Astrocyte (in vitro differentiated cells and primary cell): ENCODE data around the gene HMG20B. TPM values are rescaled to one million over a fixed set of nuclear protein-coding genes. Genes with fewer than 3 reads are reported as not detected.

Experiments
- DNase-seq: peaks from one replicate; pipeline ENCODE4 v3.0.0-alpha.2; 2010; ENCODE audit warnings: low read depth
- FAIRE-seq: peaks from 2 replicates; lab custom pipeline; 2011; peaks lifted over from hg19 to GRCh38; lab: Jason Lieb, UNC
- H2AFZ ChIP-seq: 2 replicates; pipeline ENCODE4 v1.6.0; 2012; ENCODE audit warnings: low read depth, low read length, inconsistent platforms
- H3K27ac ChIP-seq: 2 replicates; pipeline ENCODE4 v1.5.1; 2011; ENCODE audit warnings: low read depth, low read length, inconsistent platforms
- H3K27me3 ChIP-seq: 2 replicates; pipeline ENCODE4 v1.6.0; 2011; ENCODE audit warnings: low read length, inconsistent platforms; ENCODE audit not compliant: insufficient read depth
- H3K36me3 ChIP-seq: 2 replicates; pipeline ENCODE4 v1.5.1; 2011; ENCODE audit warnings: low read length, inconsistent platforms; ENCODE audit not compliant: insufficient read depth
- H3K4me1 ChIP-seq: 2 replicates; pipeline ENCODE4 v1.5.1; 2011; ENCODE audit warnings: low read length, inconsistent platforms; ENCODE audit not compliant: insufficient read depth
- H3K4me2 ChIP-seq: 2 replicates; pipeline ENCODE4 v1.6.0; 2012; ENCODE audit warnings: low read length, inconsistent platforms
- H3K4me3 ChIP-seq: 2 replicates; pipeline ENCODE4 v1.5.1; 2011; ENCODE audit warnings: low read depth, mild to moderate bottlenecking, low read length, inconsistent platforms; ENCODE audit not compliant: insufficient read depth
- H3K79me2 ChIP-seq: 2 replicates; pipeline ENCODE4 v1.6.0; 2012; ENCODE audit warnings: mild to moderate bottlenecking, low read length, inconsistent platforms; ENCODE audit not compliant: insufficient read depth
- H3K9ac ChIP-seq: 2 replicates; pipeline ENCODE4 v1.6.0; 2012; ENCODE audit warnings: mild to moderate bottlenecking, low read length, inconsistent platforms
- H3K9me3 ChIP-seq: 2 replicates; pipeline ENCODE4 v1.5.1; 2012; ENCODE audit warnings: low read depth, mild to moderate bottlenecking, low read length, inconsistent platforms; ENCODE audit not compliant: insufficient read depth
- H4K20me1 ChIP-seq: 2 replicates; pipeline ENCODE4 v1.6.0; 2012; ENCODE audit warnings: low read length, inconsistent platforms; ENCODE audit not compliant: insufficient read depth
- H3K27ac Mint-ChIP-seq: one replicate; pipeline ENCODE4 v1.8.0; 2021; ENCODE audit warnings: mild to moderate bottlenecking, mixed read lengths; ENCODE audit not compliant: unreplicated experiment
- H3K27me3 Mint-ChIP-seq: one replicate; pipeline ENCODE4 v1.8.0; 2021; ENCODE audit warnings: low read depth, mixed read lengths; ENCODE audit not compliant: unreplicated experiment
- H3K36me3 Mint-ChIP-seq: one replicate; pipeline ENCODE4 v1.8.0; 2021; ENCODE audit warnings: low read depth, mixed read lengths; ENCODE audit not compliant: unreplicated experiment
- H3K4me1 Mint-ChIP-seq: one replicate; pipeline ENCODE4 v1.8.0; 2021; ENCODE audit warnings: low read depth, mixed read lengths; ENCODE audit not compliant: unreplicated experiment
- H3K4me3 Mint-ChIP-seq: one replicate; pipeline ENCODE4 v1.8.0; 2021; ENCODE audit warnings: mild to moderate bottlenecking, moderate library complexity, mixed read lengths; ENCODE audit not compliant: unreplicated experiment
- H3K9me3 Mint-ChIP-seq: one replicate; pipeline ENCODE4 v1.8.0; 2021; ENCODE audit warnings: mild to moderate bottlenecking, mixed read lengths; ENCODE audit not compliant: unreplicated experiment
- CTCF ChIP-seq: IDR thresholded peaks from 2 replicates; pipeline ENCODE4 v1.5.1; 2011; ENCODE audit warnings: low read depth, mild to moderate bottlenecking, inconsistent platforms, low read length, moderate library complexity; ENCODE audit not compliant: insufficient read depth
- EZH2 ChIP-seq: IDR thresholded peaks from 2 replicates; pipeline ENCODE4 v1.6.1; 2012; ENCODE audit warnings: mild to moderate bottlenecking, low read length, inconsistent platforms; ENCODE audit not compliant: insufficient read depth
- total RNA-seq: library from RNA; stranded (reverse); gene quantifications from 2 replicates; pipeline ENCODE4 v1.2.1, GENCODE V29; 2021

The HMG20B gene
- total RNA-seq, 1 donor from 2014 or later, result 55.9 TPM

GRCh38 chr19:3548606-3549005 lies 24.1 kb upstream of the HMG20B start:
- Mint-ChIP-seq H3K36me3 (peaks cover 8% of the 10 kb centered on the region), H3K27me3 (no peaks in the 10 kb centered on the region), H3K9me3 (no peaks in the 10 kb centered on the region), H3K4me1 (peaks cover 6% of the 10 kb centered on the region), H3K27ac (no peak overlapping the region), H3K4me3 (no peak overlapping the region)
- Histone ChIP-seq H3K4me2 (no peak overlapping the region), H3K9ac (no peak overlapping the region), H3K4me1 (peaks cover 7% of the 10 kb centered on the region), H3K9me3 (no peaks in the 10 kb centered on the region), H4K20me1 (peaks cover 77% of the 10 kb centered on the region), H3K27me3 (no peaks in the 10 kb centered on the region), H2AFZ (no peak overlapping the region), H3K4me3 (no peak overlapping the region), H3K27ac (no peak overlapping the region), H3K36me3 (peaks cover 3% of the 10 kb centered on the region), H3K79me2 (peaks cover 23% of the 10 kb centered on the region)
- TF ChIP-seq EZH2 (no peak), CTCF (no peak)
- FAIRE-seq (no peak), DNase-seq (no peak)

GRCh38 chr19:3549816-3550215 lies 22.9 kb upstream of the HMG20B start:
- H4K20me1 ChIP-seq, result peaks cover 73% of the 10 kb centered on the region
- H3K27ac Mint-ChIP-seq, result no peak overlapping the region
- H3K36me3 Mint-ChIP-seq, result peaks cover 10% of the 10 kb centered on the region

More at GRCh38 chr19:3549816-3550215, 22.9 kb upstream of the HMG20B start:
- peaks cover 11% of the 10 kb centered on the region for H3K4me1 Mint-ChIP-seq
- H3K9me3 Mint-ChIP-seq, result no peaks in the 10 kb centered on the region
- Histone ChIP-seq H3K9ac (no peak overlapping the region), H3K4me2 (no peak overlapping the region), H3K27me3 (no peaks in the 10 kb centered on the region), H3K27ac (no peak overlapping the region), H3K79me2 (peaks cover 35% of the 10 kb centered on the region), H3K4me1 (peaks cover 11% of the 10 kb centered on the region), H3K9me3 (no peaks in the 10 kb centered on the region), H2AFZ (no peak overlapping the region), H3K4me3 (no peak overlapping the region), H3K36me3 (peaks cover 3% of the 10 kb centered on the region)
- H3K27me3 Mint-ChIP-seq, result no peaks in the 10 kb centered on the region
- DNase-seq (no peak), FAIRE-seq (no peak)
- H3K4me3 Mint-ChIP-seq, result no peak overlapping the region
- TF ChIP-seq CTCF (no peak), EZH2 (no peak)
